Mononuclear cell (primary cell): ENCODE measurements around the gene MAP3K8. TPM values are rescaled to one million over a fixed set of nuclear protein-coding genes. Genes with fewer than 3 reads are reported as not detected.
"Not testable (repeated sequence)": the region's sequence is repeated elsewhere in the genome, so short reads cannot be mapped to it uniquely, and the experiment has no call there.

Experiments used
- H3K27me3 ChIP-seq: 2 replicates; pipeline ENCODE4 v1.6.0; 2011; ENCODE audit warnings: low read length, control low read depth; ENCODE audit not compliant: insufficient read depth
- H3K4me1 ChIP-seq: 2 replicates; pipeline ENCODE4 v1.5.1; 2011; ENCODE audit warnings: mild to moderate bottlenecking, low read length, control low read depth; ENCODE audit not compliant: insufficient read depth
- H3K4me3 ChIP-seq: 2 replicates; pipeline ENCODE4 v1.5.1; 2011; ENCODE audit warnings: mild to moderate bottlenecking, low read length, moderate library complexity
- H3K9me3 ChIP-seq: 2 replicates; pipeline ENCODE4 v1.5.1; 2011; ENCODE audit warnings: low read depth, mild to moderate bottlenecking, control low read depth, low read length
- total RNA-seq: library from RNA; depleted of rRNA; stranded (reverse); fragments of >200 nt; gene quantifications from one replicate; pipeline ENCODE4 v1.2.3, GENCODE V29; 2012

MAP3K8 gene
- total RNA-seq, 1 donor: 88.9 TPM

- not testable (repeated sequence) for H3K9me3 ChIP-seq, H3K4me3 ChIP-seq, H3K27me3 ChIP-seq
- H3K4me1 ChIP-seq: peaks cover 14% of the 10 kb centered on the region
Measured at GRCh38 chr10:30479513-30479912, 45.5 kb downstream of the MAP3K8 start.

- Histone ChIP-seq H3K27me3 (no peaks in the 10 kb centered on the region), H3K4me1 (peaks cover 13% of the 10 kb centered on the region), H3K4me3 (no peak overlapping the region), H3K9me3 (no peaks in the 10 kb centered on the region)
Measured at GRCh38 chr10:30481603-30482002, 47.6 kb downstream of the MAP3K8 start.

GRCh38 chr10:30488316-30488715 lies 54.3 kb downstream of the MAP3K8 start:
- H3K27me3 ChIP-seq: no peaks in the 10 kb centered on the region
- peaks cover 65% of the 10 kb centered on the region for H3K4me1 ChIP-seq
- no peaks in the 10 kb centered on the region for H3K9me3 ChIP-seq
- H3K4me3 ChIP-seq: no peak overlapping the region

GRCh38 chr10:30489346-30489745 lies 55.4 kb downstream of the MAP3K8 start:
- Histone ChIP-seq H3K9me3 (no peaks in the 10 kb centered on the region), H3K27me3 (no peaks in the 10 kb centered on the region), H3K4me1 (peaks cover 75% of the 10 kb centered on the region), H3K4me3 (no peak overlapping the region)

GRCh38 chr10:30490289-30491000 lies 56.5 kb downstream of the MAP3K8 start:
- Histone ChIP-seq H3K9me3 (no peaks in the 10 kb centered on the region), H3K4me3 (no peak overlapping the region), H3K27me3 (no peaks in the 10 kb centered on the region), H3K4me1 (peaks cover 86% of the 10 kb centered on the region)

GRCh38 chr10:30491204-30491915 lies 57.4 kb downstream of the MAP3K8 start:
- Histone ChIP-seq H3K4me3 (no peak overlapping the region), H3K4me1 (peaks cover 95% of the 10 kb centered on the region), H3K9me3 (no peaks in the 10 kb centered on the region), H3K27me3 (no peaks in the 10 kb centered on the region)

- Histone ChIP-seq H3K27me3 (no peaks in the 10 kb centered on the region), H3K9me3 (no peaks in the 10 kb centered on the region), H3K4me1 (peaks cover 98% of the 10 kb centered on the region), H3K4me3 (no peak overlapping the region)
Measured at GRCh38 chr10:30491916-30492515, 58.0 kb downstream of the MAP3K8 start.

- Histone ChIP-seq H3K4me1 (peaks cover 99% of the 10 kb centered on the region), H3K4me3 (no peak overlapping the region), H3K9me3 (no peaks in the 10 kb centered on the region), H3K27me3 (no peaks in the 10 kb centered on the region)
Measured at GRCh38 chr10:30493609-30494530, 59.9 kb downstream of the MAP3K8 start.

GRCh38 chr10:30494558-30494957 lies 60.6 kb downstream of the MAP3K8 start:
- Histone ChIP-seq H3K4me3 (no peak overlapping the region), H3K27me3 (no peaks in the 10 kb centered on the region), H3K4me1 (peaks cover 92% of the 10 kb centered on the region), H3K9me3 (no peaks in the 10 kb centered on the region)

GRCh38 chr10:30495687-30496086 lies 61.7 kb downstream of the MAP3K8 start:
- no peaks in the 10 kb centered on the region for H3K9me3 ChIP-seq
- H3K4me1 ChIP-seq: peaks cover 88% of the 10 kb centered on the region
- no peak overlapping the region for H3K4me3 ChIP-seq
- no peaks in the 10 kb centered on the region for H3K27me3 ChIP-seq

- Histone ChIP-seq H3K4me3 (no peak overlapping the region), H3K9me3 (no peaks in the 10 kb centered on the region), H3K27me3 (no peaks in the 10 kb centered on the region), H3K4me1 (peaks cover 87% of the 10 kb centered on the region)
Measured at GRCh38 chr10:30499816-30500215, 65.8 kb downstream of the MAP3K8 start.

GRCh38 chr10:30500534-30500933 lies 66.5 kb downstream of the MAP3K8 start:
- Histone ChIP-seq H3K4me1 (peaks cover 86% of the 10 kb centered on the region), H3K27me3 (no peaks in the 10 kb centered on the region), H3K4me3 (no peak overlapping the region), H3K9me3 (no peaks in the 10 kb centered on the region)

GRCh38 chr10:30500963-30501504 lies 67.0 kb downstream of the MAP3K8 start:
- H3K4me1 ChIP-seq: peaks cover 86% of the 10 kb centered on the region
- H3K27me3 ChIP-seq: no peaks in the 10 kb centered on the region
- no peak overlapping the region for H3K4me3 ChIP-seq
- H3K9me3 ChIP-seq: no peaks in the 10 kb centered on the region

- Histone ChIP-seq H3K4me3 (no peak overlapping the region), H3K27me3 (no peaks in the 10 kb centered on the region), H3K4me1 (peaks cover 82% of the 10 kb centered on the region), H3K9me3 (no peaks in the 10 kb centered on the region)
Measured at GRCh38 chr10:30502266-30503060, 68.5 kb downstream of the MAP3K8 start.
